DMS153 treated with DMSO at 0.1 percent for 48 hours (cell line): Measurements from ENCODE around the gene HHATL.

ENCODE experiments used
- DNase-seq: peaks from one replicate; lab custom pipeline; 2025; ENCODE audit not compliant: unreplicated experiment; lab: John Stamatoyannopoulos, UW

HHATL gene

GRCh38 chr3:42713747-42714146, 11.1 kb upstream of the HHATL start:
- DNase-seq = no peak

GRCh38 chr3:42712688-42713372, 10.2 kb upstream of the HHATL start:
- DNase-seq = no peak

DNA sequence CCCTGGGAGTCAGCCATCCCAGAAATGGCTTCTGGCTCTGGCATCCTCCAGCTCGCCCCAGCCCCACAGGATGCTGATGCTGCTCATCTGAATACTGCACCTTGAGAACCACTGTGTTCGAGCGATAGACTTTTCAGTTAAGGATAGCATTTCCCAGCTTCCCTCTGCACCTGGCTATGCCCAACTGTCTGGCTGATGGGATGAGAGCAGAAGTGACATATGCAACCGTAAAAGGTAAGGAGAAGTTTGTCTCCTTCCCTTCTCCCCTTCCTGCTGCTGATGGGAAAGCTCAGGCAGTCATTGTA, 9.7 kb upstream of the HHATL start:
- no peak for DNase-seq

- DNase-seq = no peak
Observed at GRCh38 chr3:42711491-42712343, 9.1 kb upstream of the HHATL start.

GRCh38 chr3:42710323-42711021, 7.9 kb upstream of the HHATL start:
- DNase-seq = no peak

DNA sequence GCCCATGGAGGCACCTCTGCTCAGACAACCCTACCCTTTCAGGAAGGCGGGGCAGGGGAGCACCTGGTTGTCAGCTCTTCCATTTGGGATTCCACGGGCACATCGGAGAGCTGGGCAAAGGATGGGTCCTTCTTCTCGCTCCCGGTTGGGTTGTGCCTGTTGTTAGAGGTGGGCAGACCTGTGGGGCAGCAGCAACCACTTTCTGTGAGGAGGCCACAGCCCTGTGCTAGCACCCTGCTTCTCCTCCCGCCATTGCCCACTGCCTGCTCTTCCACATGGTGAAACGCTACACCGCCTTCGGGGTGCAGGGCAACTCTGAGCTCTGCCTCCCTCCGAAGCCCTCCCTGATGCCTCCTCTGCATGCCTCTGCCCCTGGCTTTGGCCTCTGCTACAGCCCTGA, 7.0 kb upstream of the HHATL start:
- no peak for DNase-seq

DNA sequence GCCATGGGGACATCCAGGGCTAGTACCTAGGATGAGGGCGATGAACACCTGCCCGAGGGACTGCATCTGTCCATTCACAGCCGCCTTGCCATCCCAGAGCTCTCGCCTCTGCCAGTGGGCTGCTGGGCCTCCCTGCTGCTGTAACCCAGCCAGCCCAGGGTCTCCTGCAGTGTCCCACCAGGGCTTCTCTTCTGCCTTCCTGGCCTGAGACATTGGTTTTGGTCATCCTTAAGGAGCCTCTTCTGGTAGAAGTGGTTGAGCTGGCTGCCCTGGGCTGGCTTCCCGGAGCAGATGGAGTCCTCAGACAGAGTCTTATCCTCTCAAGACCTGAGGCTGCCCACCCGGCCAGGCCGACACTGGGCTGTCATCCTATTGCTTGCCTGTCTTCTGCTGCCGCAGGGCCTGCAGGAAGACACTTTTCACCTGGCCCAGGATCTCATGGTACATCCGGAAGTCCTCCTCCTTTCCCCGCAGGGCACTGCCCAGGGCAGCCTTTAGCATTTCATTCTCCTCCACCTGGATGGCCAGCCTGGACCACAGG, 6.1 kb upstream of the HHATL start:
- no peak for DNase-seq

DNA sequence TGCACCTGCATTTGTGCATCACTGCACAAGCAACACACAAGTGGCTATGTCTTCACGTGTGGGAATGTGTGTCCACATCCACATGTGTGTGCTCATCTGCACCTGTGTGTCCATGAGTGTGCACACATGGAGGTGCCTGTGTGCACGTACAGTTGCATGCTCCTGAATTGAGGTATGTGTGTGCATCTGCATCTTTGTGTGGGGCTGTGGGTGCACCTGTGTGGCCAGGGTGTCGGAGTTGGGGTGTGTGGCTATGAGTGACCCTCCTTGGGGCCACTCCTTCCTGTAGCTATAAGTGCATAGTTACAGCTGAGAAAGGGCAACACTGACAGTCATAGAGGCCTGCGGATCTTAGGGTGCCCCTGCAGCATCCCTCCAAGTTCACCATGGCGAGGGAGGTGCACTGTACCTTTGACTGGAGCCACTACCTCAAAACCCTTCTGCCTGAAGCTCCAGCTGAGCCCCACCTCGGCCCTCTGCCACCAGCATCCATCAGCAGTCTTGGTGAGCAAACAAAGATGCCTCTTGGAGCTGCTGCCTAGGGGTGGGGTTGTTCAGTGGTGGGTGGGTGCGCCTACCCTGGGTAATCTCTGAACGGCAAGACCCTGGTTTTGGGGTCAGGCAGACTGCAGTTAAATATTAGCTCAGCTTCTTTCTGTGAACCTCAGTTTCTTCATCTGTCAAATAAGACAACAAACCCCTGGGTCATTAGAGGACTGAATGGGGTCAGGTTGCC, 5.2 kb upstream of the HHATL start:
- no peak for DNase-seq

DNA sequence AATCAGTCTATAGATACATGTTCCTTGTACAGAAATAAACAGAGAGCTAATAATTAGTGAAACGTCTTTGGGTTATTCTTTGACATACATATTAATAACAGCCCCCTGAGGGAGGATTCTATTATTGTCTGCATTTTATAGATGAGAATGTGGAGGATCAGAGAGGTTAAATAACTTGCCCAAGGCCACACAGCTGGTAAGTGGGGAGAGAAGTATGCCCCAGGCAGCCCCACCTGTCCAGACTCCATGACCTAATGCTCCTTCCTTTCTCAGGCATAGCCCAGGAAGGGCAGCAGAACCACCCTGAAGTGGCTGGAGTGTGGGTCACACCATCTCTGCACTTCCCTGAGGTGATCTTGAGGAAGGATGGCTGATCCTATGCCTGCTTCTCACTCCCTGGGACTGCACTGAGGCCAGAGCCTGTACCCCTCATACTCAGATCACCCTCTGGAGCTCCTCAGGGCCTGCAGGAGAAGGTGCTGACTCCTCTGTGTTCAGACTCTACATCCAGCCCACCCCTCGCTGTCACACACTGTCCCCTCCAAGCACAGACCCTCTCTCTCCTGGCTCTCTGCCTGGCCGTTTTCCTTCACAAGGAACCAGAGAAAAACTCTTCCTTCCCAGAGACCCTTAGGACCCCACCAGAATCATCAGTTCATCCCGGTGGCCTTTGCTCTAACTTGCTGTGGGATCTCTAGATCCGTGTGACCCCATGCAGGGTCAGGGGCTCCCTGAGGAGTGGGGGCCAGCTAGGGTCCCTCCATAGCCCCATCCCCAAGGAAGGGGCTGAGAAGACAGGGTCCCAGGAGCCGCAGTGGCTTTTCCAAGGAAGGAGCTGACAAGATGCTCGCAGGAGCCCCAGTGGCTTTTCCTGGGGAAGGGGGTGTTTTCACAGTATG, 4.4 kb upstream of the HHATL start:
- no peak for DNase-seq

GRCh38 chr3:42705962-42706585, 3.5 kb upstream of the HHATL start:
- no peak for DNase-seq

DNA sequence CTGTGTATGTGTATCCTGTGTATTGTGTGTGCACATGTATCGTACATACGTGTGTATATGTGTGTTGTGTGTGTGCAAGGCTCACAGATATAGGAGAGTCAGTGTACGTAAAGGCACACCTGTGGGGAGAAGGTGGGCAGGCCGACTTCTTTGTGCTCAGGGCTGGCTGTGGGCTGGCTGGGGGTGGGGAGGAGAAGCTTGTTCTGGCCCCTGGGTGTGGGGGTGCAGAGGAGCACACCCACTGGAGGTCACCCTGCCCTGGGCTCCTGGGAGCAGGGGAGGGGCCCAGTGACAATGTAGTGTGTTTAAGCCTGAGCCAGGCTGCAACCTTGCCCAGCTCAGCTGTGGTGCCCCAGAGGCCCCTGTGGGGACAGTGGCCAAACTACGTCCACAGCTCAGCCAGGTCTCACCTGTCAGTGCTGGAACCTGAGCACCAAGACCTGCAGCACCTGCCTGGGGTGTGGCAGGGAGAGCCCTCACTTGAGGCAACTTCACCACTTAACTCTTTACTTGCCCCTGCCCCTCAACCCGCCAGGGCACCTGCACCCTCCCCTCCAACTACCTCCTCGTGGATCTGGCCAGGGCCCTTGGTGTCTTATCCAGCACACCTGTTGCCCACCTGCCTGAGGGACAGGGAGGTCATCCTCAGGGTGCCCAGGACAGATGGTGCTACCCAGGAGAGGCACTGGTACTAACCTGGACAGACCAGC, 2.6 kb upstream of the HHATL start:
- no peak for DNase-seq

GRCh38 chr3:42704136-42704841, 1.7 kb upstream of the HHATL start:
- DNase-seq = no peak

GRCh38 chr3:42703695-42704025, 1.1 kb upstream of the HHATL start:
- DNase-seq = no peak

DNA sequence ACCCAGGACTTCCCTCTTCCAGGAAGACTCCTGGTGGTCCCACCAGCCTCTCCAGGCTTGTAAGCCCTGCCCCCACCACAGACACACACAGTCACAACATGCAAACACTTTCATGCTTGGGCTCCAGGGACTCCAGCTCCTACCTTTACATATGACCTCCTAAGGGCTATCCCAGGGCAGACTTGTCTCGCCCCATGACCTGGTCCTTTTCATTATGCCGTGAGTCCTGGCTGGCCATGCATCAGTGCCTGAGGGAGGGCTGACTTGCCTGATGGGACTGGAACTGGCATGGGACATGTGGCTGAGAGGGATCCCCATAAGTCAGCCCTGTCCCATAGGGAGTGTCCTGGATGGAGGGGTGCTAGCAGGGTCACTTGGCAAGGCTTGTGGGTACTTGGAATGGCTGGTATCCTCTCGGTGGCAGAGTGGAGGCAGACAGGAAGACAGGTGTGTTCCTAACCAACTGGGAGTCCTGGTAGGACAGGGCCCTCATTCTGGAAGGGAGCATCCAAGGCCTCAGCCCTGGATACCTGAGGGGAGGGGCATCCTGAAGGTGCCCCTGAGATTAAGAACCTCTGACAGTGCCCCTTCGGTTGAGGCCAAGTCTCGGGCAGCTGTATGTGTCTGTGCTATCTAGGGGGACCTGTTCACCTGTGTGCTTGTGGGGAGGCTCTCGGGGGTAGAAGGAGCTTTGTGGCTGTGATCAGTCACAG, 540 bp upstream of the HHATL start:
- DNase-seq = no peak

DNA sequence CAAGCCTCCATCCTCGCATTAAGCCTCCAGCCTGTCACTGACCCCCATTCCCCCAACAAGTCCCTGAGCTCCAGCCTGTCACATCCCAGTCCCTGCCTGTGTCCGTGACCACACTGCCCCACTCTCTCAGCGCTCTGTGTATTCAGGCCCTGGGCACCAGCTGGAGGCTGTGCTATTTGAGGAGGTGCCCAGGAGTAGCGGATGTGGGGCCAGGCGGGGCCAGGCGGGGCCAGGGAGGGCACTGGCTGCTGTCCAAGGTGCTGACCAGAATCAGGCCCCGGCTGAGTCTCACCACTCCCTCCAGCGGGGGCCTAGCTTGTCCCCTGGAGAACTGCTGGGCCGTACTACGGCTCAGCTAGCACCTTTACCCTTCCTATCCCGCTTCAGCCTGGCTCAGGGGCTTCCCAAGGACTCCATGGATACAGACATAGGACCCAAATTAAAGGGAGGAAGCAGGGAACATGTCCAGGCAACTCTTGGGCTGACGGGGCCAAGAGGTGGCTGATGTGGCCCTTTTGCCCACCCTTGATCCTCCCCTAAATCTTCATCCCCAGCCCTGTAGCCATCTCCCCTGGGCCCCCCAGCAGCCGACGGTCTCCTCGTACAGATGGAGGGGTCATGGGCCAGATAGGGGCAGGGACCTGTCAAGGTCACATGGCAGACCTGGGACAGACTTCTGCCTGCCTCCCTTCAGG, 1.1 kb downstream of the HHATL start:
- no peak for DNase-seq

GRCh38 chr3:42700366-42701288, 2.0 kb downstream of the HHATL start:
- no peak for DNase-seq
